Measurements from ENCODE around the gene HPS3.

DNA sequence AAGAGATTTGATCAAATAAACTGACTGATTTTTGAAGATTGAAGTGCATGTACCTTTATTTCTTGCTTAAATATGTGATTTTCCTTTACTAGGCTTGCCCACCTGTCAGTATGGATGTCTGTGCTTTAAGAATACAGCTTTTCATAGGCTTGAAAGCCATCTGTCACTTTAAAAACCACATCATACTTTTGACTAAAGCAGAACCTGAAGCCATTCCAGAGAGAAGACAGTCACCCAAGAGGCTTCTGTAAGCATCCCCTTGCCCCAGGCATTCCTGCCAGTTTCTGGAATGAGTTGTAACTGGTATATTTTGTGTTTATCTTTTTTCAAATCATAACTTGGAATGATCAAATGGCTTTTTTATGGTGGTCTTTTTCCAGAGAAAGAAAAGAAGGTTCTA, 24.0 kb downstream of the HPS3 start:
- TF ChIP-seq, protein P1, sequence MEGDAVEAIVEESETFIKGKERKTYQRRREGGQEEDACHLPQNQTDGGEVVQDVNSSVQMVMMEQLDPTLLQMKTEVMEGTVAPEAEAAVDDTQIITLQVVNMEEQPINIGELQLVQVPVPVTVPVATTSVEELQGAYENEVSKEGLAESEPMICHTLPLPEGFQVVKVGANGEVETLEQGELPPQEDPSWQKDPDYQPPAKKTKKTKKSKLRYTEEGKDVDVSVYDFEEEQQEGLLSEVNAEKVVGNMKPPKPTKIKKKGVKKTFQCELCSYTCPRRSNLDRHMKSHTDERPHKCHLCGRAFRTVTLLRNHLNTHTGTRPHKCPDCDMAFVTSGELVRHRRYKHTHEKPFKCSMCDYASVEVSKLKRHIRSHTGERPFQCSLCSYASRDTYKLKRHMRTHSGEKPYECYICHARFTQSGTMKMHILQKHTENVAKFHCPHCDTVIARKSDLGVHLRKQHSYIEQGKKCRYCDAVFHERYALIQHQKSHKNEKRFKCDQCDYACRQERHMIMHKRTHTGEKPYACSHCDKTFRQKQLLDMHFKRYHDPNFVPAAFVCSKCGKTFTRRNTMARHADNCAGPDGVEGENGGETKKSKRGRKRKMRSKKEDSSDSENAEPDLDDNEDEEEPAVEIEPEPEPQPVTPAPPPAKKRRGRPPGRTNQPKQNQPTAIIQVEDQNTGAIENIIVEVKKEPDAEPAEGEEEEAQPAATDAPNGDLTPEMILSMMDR (IDR thresholded peaks at IDR 0.05), result no peak
- TF ChIP-seq POLR2A (IDR thresholded peaks at IDR 0.05), result no peak

Measured in tibial nerve (tissue), 3 donors.